ENCODE measurements around the gene GDAP2.
"Not testable (repeated sequence)": the region's sequence is repeated elsewhere in the genome, so short reads cannot be mapped to it uniquely, and the experiment has no call there.

DNA sequence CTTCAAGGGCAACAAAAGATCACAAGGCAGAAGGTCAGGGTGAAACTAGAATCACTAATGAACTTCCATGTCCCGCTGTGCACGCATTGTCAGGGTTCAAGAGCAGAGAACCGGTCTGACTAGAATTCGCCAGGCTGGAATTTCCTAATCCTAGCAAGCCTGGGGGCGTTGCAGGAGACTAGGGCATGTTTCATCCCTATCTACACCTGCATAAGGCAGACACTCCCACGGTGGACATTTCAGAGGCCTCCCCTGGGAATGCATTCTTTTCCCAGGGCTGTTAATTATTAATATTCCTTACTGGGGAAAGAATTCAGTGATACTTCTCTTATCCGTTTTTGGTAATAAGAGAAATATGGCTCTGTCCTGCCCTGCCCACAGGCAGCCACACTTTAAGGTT lies 6.7 kb downstream of the GDAP2 start:
- TF ChIP-seq, protein P1, sequence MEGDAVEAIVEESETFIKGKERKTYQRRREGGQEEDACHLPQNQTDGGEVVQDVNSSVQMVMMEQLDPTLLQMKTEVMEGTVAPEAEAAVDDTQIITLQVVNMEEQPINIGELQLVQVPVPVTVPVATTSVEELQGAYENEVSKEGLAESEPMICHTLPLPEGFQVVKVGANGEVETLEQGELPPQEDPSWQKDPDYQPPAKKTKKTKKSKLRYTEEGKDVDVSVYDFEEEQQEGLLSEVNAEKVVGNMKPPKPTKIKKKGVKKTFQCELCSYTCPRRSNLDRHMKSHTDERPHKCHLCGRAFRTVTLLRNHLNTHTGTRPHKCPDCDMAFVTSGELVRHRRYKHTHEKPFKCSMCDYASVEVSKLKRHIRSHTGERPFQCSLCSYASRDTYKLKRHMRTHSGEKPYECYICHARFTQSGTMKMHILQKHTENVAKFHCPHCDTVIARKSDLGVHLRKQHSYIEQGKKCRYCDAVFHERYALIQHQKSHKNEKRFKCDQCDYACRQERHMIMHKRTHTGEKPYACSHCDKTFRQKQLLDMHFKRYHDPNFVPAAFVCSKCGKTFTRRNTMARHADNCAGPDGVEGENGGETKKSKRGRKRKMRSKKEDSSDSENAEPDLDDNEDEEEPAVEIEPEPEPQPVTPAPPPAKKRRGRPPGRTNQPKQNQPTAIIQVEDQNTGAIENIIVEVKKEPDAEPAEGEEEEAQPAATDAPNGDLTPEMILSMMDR (IDR thresholded peaks at IDR 0.05) = not testable (repeated sequence)
- TF ChIP-seq POLR2AphosphoS5, POLR2A (IDR thresholded peaks at IDR 0.05): not testable (repeated sequence)

Measured in sigmoid colon (tissue), 4 donors.